ENCODE measurements around the gene MOB1A. TPM values are rescaled to one million over a fixed set of nuclear protein-coding genes. Genes with fewer than 3 reads are reported as not detected.

The MOB1A gene
- total and polyA plus RNA-seq, 2 of the 8 experiments (the other 6 are each of a cell fraction or from before 2014, with no cell fraction given), result 21.6 to 91.7 TPM

GRCh38 chr2:74164761-74165160 is 13.9 kb downstream of the MOB1A start:
- H2BK15ac ChIP-seq (ENCODE audit: low read length), result no peak overlapping the region
- H3K79me1 ChIP-seq (ENCODE audit: low read depth, low read length), result no peaks in the 10 kb centered on the region; the same call in 1 of the 2 replicates
- peaks cover 15 to 85% (median 51%) of the 10 kb centered on the region in 4 experiments for H3K36me3 ChIP-seq (ENCODE audit: control insufficient read depth in 2 of 4, insufficient read depth in 4 of 4, low read length in 3 of 4)
- ChIA-PET POLR2A (ENCODE audit: partially characterized antibody) (interaction anchor here (1.0 to 68.3 kb wide), 2 partner anchors 18 to 44 kb away, joined by 3 to 2699 read pairs; partner anchors contain the start of genes MOB1A and MTHFD2), CTCF (ENCODE audit: partially characterized antibody) (interaction anchor here (1.5 to 2.2 kb wide), 2 partner anchors 14 to 18 kb away, joined by 3 to 10 read pairs; no protein-coding TSS in a partner anchor)
- H2BK20ac ChIP-seq (ENCODE audit: low read length), result no peak overlapping the region
- no peak overlapping the region for H2BK12ac ChIP-seq (ENCODE audit: low read depth, low read length)
- H3K9ac ChIP-seq (replicated peaks in 1 of 4; ENCODE audit: extremely low read depth in 1 of 4, low read depth in 3 of 4, low read length in 3 of 4), result no peak overlapping the region
- no peak overlapping the region for H3K56ac ChIP-seq (replicated peaks; ENCODE audit: insufficient read length, low read depth, low read length)
- no peak overlapping the region for H4K91ac ChIP-seq (replicated peaks; ENCODE audit: insufficient read length, low read length)
- no peak overlapping the region for H3K4me2 ChIP-seq (ENCODE audit: insufficient read depth in 1 of 2, low read depth in 2 of 2, low read length in 2 of 2)
- no peak overlapping the region for H3K14ac ChIP-seq (ENCODE audit: insufficient read length)
- no peak overlapping the region for H3K27ac ChIP-seq (ENCODE audit: low read depth, low read length)
- H2BK120ac ChIP-seq (replicated peaks; ENCODE audit: low read depth, low read length), result no peak overlapping the region
- H3K79me2 ChIP-seq (ENCODE audit: control insufficient read depth in 1 of 2, insufficient read depth in 2 of 2, low read length in 2 of 2), result peaks cover 0 to 2% of the 10 kb centered on the region in 2 experiments; a peak in 1 of 4 replicates
- H2AFZ ChIP-seq (ENCODE audit: low read length), result no peak overlapping the region
- peaks cover 0 to 6% of the 10 kb centered on the region in 2 experiments for H4K20me1 ChIP-seq (replicated peaks in 1 of 2; ENCODE audit: control insufficient read depth in 1 of 2, insufficient read depth in 2 of 2, low read length in 2 of 2)
- H3K9me3 ChIP-seq (ENCODE audit: insufficient read depth in 2 of 2, low read depth in 1 of 2, low read length in 1 of 2), result no peaks in the 10 kb centered on the region
- no peak overlapping the region for H3K23ac ChIP-seq (ENCODE audit: insufficient read length)
- H4K5ac ChIP-seq (ENCODE audit: insufficient read length, low read depth, low read length), result no peak overlapping the region
- H3K4ac ChIP-seq (replicated peaks; ENCODE audit: insufficient read length, low read depth, low read length), result no peak overlapping the region
- no peak overlapping the region for H3K4me3 ChIP-seq (ENCODE audit: extremely low read depth in 1 of 4, insufficient read depth in 2 of 4, low read depth in 3 of 4, low read length in 4 of 4)
- no peak for FAIRE-seq
- no peak overlapping the region for H2AK5ac ChIP-seq (ENCODE audit: low read depth, low read length)
- H3K4me1 ChIP-seq (replicated peaks in 1 of 4; ENCODE audit: control insufficient read depth in 3 of 4, insufficient read depth in 4 of 4, low read length in 3 of 4), result no peaks in the 10 kb centered on the region
- WGBS, 2 experiments (ENCODE audit: extremely low coverage in 1 of 2, insufficient coverage in 1 of 2, insufficient read length in 1 of 2, insufficient replicate concordance in 2 of 2, low coverage in 1 of 2, low lambda C conversion rate in 2 of 2, missing lambda C conversion rate in 1 of 2), result 100% methylated on average over 1 of the region's 1 CpG; no CpG with 5 or more reads in 1 of the 2 experiments
- no peaks in the 10 kb centered on the region for H3K23me2 ChIP-seq (ENCODE audit: low read depth, low read length)
- no peak for DNase-seq (ENCODE audit: low read depth in 1 of 2, low spot score in 2 of 2)
- no peaks in the 10 kb centered on the region for H3K27me3 ChIP-seq (replicated peaks in 1 of 4; ENCODE audit: control insufficient read depth in 3 of 4, extremely low read depth in 1 of 4, insufficient read depth in 3 of 4, low read length in 3 of 4)
- H4K8ac ChIP-seq (ENCODE audit: extremely low read depth, insufficient read depth, low read length), result no peak overlapping the region
- TF ChIP-seq RBBP5 (IDR thresholded peaks at IDR 0.05; ENCODE audit: borderline replicate concordance, low read depth, low read length) (no peak), YY1 (IDR thresholded peaks at IDR 0.05; ENCODE audit: low read depth, low read length) (no peak), EZH2 (IDR thresholded peaks at IDR 0.05; ENCODE audit: low read depth, low read length, severe bottlenecking) (no peak), EGR1 (IDR thresholded peaks at IDR 0.05; ENCODE audit: borderline replicate concordance, low read depth, low read length) (no peak), CHD2 (IDR thresholded peaks at IDR 0.05; ENCODE audit: low read length) (no peak), CHD1 (IDR thresholded peaks at IDR 0.05; ENCODE audit: low read depth, low read length) (no peak), ASH2L (IDR thresholded peaks at IDR 0.05; ENCODE audit: low read length) (no peak), RAD21 (IDR thresholded peaks at IDR 0.05 in 1 of 2, conservative IDR thresholded peaks at IDR 0.05 in 1 of 2; ENCODE audit: low read depth in 2 of 2, low read length in 2 of 2) (no peak), POLR2AphosphoS5 (IDR thresholded peaks at IDR 0.05; ENCODE audit: low read depth, low read length) (no peak), ATF3 (IDR thresholded peaks at IDR 0.05; ENCODE audit: insufficient read depth, low read depth, low read length) (no peak)
- H3K18ac ChIP-seq (ENCODE audit: extremely low read depth, low read length), result no peak overlapping the region
- H2BK5ac ChIP-seq (ENCODE audit: low read depth, low read length), result no peak overlapping the region

All from H1 (cell line).